ENCODE data around the gene EXOG.

DNA sequence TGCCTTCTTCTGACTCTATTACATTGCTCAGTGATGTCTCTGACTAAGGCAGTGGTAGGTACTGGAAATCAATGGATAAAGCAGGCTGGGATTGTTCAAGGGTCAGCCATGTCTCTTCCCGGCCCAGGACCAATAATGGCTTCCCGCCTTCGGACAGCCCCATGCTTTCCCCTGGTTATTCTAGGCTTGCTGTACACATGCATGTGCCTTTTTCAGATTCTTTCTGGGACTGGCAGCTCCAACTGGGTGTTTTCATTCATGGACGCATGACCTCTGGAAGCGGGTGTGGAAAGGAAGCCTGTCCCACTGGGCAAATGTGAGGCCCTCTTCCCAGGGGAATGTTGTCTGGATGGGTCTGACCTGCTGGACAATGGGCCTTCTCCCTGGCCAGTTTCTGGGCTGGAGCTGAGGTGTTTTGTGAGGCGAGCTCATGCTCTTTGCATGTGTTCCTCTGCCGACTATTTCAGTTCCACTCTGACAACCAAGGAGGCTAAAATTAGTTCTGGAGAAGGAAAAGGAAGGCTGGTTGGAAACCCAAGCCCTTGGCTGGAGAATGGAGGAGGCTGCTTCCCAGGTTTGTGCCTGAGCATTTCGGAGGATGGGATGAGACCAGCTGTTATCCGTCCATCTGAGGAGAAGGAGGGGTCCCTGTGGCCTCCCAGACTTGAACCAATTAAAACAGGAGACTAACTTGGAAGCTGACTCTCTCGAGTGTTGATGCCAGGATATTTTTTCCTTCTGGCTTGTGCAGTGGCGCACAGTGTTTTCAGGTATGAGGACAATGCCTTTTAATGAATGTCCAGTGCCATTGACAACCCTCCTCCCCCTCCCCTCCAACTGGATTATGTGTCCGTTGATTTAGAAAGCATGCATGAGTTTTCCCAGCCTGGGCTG is 35.5 kb upstream of the EXOG start:
- TF ChIP-seq CTBP1 (IDR thresholded peaks at IDR 0.05; ENCODE audit: borderline replicate concordance) (no peak), FOXK2 (IDR thresholded peaks at IDR 0.05) (no peak)
